Hematopoietic multipotent progenitor cell treated with erythropoietin and hydrocortisone succinate and interleukin-3 and kit ligand, for 4 days (in vitro differentiated cells): Measurements from ENCODE around the gene PTTG1.

ENCODE experiments used
- DNase-seq: peaks from one replicate; pipeline ENCODE4 v3.0.0-alpha.2; 2015

The PTTG1 gene

DNA sequence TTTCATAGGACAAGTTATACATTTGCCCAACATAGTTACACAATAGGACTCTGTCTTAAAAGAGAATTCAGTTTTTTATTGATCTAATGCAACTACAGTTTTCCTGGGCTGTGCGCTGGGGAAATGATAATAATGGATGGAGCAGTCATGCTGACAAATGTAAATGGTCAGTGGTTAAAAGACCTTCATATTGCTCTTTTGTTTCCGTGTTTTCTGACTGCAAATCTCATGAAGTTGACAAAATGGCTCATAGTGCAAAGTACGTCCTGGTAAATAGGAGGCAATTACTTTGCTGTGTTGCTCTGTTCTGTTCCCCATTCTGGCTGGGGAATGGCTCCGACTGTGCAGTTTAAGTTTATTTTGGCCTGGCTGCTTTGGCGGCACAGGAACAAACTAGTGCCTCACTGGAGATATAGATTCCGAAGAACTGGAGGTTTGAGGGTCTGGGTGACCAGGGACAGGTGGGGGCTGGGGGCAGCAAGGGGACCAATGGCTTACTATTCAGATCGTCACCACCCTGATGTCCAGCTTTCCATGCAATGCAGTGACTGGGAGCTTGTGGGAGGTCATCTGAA, 54.3 kb downstream of the PTTG1 start:
- DNase-seq = no peak

- no peak for DNase-seq
Measured at GRCh38 chr5:160477266-160477970, 55.8 kb downstream of the PTTG1 start.

DNA sequence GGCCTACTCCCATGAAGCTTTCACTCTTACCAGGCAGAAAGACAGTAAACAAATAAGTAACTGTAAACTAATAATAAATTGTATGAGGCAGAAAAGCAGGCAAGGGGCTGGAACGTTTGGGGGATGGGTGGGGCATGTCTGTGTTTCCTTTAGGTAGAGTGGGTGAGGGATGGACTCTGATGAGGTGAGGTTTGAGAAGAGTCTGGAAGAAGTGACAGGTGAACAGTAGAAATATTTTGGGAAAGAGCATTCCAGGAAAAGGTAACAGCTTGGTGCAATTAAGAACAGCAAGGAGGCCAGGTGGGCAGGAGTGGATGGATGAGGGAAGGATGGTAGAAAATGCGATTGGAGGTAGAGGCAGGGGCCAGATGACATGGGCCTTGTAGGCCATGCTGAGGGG, 56.5 kb downstream of the PTTG1 start:
- no peak for DNase-seq
